GM19372 (cell line): ENCODE results near the gene CLCN6.
A peak's percentile ranks its signal among the peaks of the same experiment; 100 is the strongest.

ENCODE experiments used
- ATAC-seq: cut with Tn5 transposase; IDR thresholded peaks from one replicate; pipeline ENCODE4 v1.9.1; 2021; ENCODE audit warnings: mild to moderate bottlenecking, low read depth, moderate library complexity; ENCODE audit not compliant: unreplicated experiment

The CLCN6 gene

DNA sequence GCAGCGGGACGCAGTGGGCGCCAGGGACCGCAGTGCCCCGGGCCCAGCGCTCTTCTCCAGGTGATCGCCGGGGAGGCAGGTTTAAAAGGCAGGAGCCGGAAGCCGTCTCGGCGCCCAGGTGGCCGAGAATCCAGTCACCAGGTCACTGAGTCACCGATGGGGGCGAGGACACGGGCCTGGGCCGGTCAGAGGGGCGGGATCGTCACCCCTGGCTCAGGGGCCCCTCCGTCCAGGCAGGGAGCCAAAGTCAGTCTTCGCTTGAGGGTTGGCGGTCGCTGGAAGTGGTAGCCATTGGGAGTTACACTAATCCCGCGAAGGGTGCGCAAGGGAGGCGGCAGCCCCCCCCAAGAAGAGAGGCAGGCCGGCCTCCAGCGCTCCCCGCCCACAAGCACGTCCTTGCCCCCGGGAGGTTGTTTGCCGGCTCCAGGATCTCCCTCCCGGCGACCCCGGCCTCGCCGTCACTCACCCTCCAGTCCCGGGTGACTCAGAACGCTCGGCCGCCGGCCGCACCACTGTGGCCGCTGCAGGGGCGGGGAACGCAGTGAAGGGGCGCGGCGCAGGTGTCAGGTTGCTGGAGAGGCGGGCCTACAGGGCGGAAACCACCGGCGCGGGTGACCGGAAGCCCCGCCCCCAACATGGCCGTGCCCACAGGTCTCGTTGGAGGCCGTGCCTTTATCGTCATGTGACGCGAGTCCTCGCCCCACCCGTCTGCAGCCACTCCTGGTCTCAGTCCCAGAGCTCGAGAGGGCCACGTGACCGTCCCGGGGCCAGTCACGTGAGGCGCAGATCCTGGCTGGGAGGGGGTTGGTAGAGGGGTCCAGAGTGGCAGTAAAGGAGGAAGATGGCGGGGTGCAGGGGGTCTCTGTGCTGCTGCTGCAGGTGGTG lies at the start of gene CLCN6, which contains the start of gene MTHFR:
Gene CLCN6 (plus strand): TSS at position 770 of the 885 bp plus-strand sequence. CDS start 72 bp downstream, at position 842.
Gene MTHFR (minus strand): TSS at position 543 of the 885 bp plus-strand sequence. CDS start 2,848 bp downstream, outside the sequence.
- ATAC-seq: peak; percentile 75

GRCh38 chr1:11757047-11757446 lies 48.9 kb upstream of the CLCN6 start:
- ATAC-seq: no peak

DNA sequence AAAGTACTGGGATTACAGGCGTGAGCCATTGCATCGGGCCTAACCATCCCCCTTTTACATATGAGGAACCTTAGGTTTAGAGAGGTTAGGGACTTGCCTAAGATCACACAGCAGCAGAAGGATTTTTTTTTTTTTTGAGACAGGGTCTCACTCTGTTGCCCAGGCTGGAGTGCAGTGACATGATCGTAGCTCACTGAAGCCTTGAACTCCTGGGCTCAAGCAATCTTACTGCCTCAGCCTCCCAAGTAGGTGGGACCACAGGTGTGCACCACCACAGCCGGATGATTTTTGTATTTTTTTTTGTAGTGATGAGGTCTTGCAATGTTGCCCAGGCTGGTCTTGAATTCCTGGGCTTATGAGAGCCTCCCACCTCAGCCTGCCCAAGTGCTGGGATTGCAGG lies 46.2 kb upstream of the CLCN6 start:
- ATAC-seq: no peak

- ATAC-seq: no peak
These were observed 44.7 kb upstream of the CLCN6 start for GRCh38 chr1:11761285-11761684.

DNA sequence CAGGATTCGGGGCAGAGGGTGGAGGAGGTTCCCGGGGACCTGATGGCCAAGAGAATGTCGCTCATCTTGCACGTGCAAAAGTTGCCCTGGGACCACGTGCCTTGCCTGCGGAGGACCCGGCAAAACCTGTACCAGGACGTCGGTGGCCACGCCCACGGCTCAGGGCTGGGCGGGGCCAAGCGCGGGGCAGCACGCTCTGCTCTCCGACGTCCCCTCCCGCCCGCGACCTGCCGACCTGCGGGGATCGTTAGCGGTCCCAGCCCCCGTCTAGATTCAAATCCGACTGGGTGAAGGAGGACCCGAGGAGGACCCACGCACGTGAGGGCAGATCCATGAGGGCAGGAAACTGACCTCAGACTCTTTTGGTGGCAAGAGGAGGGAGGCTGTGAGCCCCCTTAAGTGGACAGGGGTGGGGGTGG lies 44.0 kb upstream of the CLCN6 start, which contains the start of gene C1orf167:
Gene C1orf167 (plus strand): TSS at position 206 of the 419 bp plus-strand sequence. CDS start 2,208 bp downstream, outside the sequence.
- ATAC-seq: no peak

DNA sequence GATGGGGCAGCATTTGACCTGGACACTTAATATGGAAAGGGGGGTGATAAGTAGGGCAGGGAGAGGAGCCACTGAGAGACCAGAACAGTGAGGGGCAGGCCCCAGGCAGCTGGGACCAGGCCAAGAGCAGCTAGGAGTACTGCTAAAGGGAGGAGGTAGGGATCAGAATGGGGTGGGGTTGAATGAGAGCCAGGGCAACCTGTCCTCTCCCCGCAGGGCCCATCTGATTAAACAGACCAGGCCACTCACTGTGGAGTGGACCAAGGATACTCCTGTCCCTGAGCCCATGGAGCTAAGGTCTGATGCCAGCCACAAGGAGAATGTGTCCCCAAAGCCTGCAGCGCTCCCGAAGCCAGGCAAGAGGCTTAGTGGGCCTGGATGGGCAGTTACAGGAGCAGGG lies 41.9 kb upstream of the CLCN6 start:
- no peak for ATAC-seq

- no peak for ATAC-seq
These were observed 41.5 kb upstream of the CLCN6 start for GRCh38 chr1:11764519-11764918.

DNA sequence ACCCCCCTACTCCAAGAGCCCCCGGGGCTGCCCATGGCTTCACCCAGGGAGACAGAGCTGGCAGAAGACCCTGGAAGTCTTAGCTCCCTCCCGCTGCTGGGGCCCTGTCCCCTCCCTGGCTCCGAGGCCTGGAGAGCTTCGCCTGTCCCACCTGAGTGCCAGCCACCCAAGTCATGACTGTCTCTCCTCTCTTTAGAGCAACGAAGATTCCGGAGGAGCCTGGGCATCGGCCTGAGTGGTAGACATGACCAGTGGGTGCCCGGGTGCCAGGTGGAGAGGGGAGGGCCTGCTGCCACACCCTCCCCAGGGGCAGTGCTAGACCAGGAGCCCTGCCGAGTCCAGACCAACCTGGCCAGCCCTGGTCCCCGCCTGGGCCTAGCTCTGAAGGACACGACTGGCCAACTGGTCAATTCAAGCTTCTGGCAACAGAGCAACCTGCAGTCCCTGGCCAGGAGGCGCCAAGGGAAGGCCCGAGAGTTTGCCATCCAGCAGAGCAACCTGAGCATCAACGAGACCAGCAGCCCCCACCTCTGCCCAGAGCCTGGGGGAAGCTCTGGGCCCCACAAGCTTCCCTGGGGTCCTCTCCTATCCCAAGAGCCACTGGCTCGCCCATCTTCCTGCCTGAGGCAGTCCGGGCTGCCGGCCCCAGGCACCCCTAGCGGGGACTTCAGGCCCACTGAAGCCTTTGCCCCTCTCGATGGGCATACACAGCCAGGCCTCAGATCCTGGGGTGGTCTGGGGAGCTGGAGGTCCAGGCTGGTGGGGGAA lies 40.1 kb upstream of the CLCN6 start:
- ATAC-seq: no peak

- no peak for ATAC-seq
These were observed 39.6 kb upstream of the CLCN6 start for GRCh38 chr1:11766429-11766776.

DNA sequence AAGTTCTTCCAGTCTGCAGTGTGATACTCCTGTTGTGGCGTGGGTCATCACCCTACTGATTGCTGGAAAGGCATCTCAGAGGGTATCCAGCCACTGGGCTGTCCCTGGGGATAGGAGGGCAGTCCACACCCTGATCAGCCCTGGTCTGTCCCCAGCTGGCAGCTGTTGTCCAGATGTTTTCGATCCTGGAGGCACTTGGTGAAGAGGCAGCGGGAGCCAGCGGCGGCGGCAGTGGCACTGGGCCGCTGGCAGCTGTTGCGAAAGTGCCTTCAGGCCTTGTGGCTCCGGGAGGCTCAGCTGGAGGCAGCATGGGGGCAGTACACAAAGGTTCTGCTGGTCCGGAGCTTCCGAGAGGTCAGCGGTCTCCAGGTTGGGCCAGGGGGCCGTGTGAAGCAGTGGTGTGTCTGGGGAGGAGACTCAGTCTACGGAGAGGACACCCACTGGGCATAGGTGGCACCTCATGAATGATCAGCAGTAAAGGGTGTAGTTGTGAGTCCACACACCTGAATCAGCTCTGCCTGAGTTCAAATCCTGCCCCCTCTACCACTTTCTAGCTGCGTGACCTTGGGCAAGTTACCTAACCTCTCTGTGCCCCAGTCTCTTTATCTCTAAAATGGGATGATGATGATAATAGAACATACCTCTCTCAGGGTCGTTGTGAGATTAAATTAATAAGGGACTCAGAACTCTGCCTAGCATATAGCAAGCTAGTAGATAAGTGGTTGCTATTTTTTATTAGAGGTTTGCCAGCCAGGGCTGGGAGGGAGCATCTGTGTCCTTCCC lies 37.9 kb upstream of the CLCN6 start:
- ATAC-seq: no peak

- no peak for ATAC-seq
These were observed 37.2 kb upstream of the CLCN6 start for GRCh38 chr1:11768821-11769220.

GRCh38 chr1:11769274-11769673 lies 36.7 kb upstream of the CLCN6 start:
- no peak for ATAC-seq

GRCh38 chr1:11770011-11770410 lies 36.0 kb upstream of the CLCN6 start:
- ATAC-seq: no peak

DNA sequence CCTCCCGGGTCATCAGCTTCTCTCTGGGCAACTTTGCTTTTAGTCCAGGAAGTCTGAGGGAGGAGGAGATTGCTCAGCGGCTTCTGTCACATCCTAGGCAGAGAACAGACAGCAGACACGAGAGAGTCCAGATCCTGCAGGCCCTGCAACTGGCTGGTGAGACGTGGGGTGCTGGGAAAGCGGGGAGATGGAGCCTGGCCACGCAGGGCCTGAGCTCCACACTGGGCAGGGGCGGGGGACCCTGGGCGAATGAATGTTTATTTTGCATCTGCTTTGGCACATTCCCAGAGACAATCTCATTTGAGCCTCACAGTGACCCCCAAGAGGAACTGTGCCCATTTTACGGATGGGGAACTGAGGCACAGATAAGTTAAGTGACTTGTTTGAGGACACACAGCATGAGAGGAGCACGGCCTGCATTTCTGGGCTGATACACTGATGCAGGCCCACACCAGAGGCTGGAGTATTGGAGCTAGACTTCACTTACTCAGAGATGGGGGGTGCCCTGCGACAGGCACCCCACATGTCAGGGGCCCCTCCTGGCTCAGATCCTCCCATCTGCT lies 34.4 kb upstream of the CLCN6 start:
- no peak for ATAC-seq

DNA sequence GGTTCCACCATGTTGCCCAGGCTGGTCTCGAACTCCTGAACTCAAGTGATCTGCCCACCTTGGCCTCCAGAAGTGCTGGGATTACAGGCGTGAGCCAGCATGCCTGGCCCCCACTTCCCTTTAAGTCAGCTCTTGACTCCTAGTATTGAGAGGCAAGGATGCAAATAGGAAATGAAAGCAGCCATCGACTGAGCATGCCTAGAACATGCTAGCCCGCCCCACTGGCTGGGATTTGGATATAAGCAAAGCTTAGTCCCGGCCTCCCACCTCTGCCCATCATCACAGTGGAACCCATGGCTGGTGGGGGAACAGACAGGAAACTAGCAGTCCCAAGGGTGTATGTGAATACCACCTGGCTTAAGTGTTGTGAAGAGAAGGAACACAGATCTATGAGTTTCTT lies 33.5 kb upstream of the CLCN6 start:
- no peak for ATAC-seq

DNA sequence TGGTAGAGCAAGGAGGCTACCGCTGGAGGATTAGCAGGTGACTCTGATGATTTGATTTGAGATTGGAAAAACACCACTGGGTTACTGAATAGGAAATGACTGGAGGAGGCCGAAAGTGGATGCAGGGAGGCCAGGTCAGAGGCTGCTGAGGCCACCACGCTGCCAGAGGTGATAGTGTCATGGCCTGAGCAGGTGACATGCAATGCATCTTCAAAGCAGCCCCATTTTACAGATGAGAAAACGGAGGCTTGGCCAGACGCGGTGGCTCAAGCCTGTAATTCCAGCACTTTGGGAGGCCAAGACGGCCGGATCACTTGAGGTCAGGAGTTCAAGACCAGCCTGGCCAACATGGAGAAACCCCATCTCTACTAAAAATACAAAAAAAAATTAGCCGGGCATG lies 31.2 kb upstream of the CLCN6 start:
- ATAC-seq: no peak

DNA sequence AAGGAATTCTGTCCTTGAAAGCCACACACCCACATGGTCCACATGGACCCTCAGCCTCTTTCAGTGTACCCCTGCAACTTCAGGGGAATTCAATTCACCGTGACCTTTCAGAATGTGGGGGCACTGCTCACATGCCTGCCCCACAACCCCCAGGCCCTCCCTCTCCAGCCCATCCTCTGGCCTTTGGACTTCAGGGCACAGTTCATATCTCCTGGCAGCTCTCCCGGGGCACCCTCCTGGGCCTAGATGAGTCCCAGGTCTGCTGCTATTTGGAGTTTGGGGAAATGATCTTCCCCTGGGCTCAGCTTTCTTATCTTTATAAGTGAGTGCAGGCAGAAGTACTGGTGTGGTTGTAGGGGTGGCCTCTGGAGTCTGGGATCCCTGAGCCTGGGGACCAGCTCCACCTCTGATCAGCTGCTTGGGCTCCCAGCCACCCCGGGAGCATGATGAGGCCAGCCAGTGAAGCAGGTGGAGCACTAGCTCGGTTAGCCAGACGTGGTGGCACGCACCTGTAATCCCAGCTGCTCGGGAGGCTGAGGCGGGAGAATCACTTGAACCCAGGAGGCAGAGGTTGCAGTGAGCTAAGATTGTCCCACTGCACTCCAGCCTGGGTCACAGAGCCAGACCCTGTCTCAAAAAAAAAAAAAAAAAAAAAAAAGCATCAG lies 28.2 kb upstream of the CLCN6 start:
- no peak for ATAC-seq

GRCh38 chr1:11778336-11778735 lies 27.7 kb upstream of the CLCN6 start:
- ATAC-seq: no peak

GRCh38 chr1:11778844-11779623 lies 27.0 kb upstream of the CLCN6 start:
- ATAC-seq: no peak
